ENCODE results near the gene IGFBP1.

- TF ChIP-seq POLR2AphosphoS5 (IDR thresholded peaks at IDR 0.05; ENCODE audit: low read depth, low read length) (no peak), POLR2A (IDR thresholded peaks at IDR 0.05; ENCODE audit: low read depth, low read length) (no peak)
These were observed 29.4 kb downstream of the IGFBP1 start for GRCh38 chr7:45917658-45918057.

Measured in GM12892 (cell line).